ENCODE data around the gene ZNF648. TPM values are rescaled to one million over a fixed set of nuclear protein-coding genes. Genes with fewer than 3 reads are reported as not detected.
"Not testable (repeated sequence)": the region's sequence is repeated elsewhere in the genome, so short reads cannot be mapped to it uniquely, and the experiment has no call there.

Gene ZNF648
- total RNA-seq, 1 donor from 2014 or later: under 0.01 TPM

DNA sequence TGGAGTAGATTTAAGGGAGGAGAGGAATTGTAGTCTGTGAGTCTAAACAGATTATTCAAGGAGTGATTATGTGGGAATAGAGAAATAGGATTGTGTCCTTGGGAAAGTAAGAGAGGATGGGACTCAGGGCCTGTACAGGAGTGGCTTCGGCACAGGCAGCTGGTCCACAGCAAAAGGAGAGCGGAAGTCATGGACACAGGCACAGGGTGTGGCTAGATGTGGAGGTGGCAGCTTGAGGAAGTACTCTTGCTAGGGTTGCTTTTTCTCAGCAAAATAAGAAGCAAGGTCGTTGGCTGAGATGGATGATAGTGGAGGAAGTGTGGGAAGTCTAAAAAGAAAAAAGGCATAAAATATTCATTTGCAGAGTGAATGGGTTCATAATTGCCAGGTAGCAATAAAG, 18.5 kb upstream of the ZNF648 start:
- no peak for DNase-seq (ENCODE audit: low spot score in 2 of 2)
- no peak for FAIRE-seq

DNA sequence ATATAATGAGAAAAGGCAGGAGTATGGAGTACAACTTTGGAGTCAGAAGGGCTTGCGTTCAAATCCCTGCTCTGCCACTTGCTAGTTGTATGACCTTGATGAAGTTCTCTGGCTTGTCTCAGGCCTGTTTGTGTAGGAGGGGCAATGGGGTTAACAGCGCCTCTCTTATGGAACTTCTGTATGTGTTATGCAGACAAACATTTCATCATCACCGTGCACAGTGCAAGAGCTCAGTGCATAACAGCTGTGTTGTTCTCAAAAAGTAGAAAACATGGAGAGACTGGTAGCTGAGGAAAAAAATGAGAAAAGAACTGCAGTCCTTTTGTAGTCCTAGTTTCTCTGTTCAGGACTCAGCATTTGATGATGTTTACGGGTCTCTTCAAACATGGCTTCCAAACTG, 10.4 kb upstream of the ZNF648 start:
- FAIRE-seq: no peak
- no peak for DNase-seq (ENCODE audit: low spot score in 2 of 2)

DNA sequence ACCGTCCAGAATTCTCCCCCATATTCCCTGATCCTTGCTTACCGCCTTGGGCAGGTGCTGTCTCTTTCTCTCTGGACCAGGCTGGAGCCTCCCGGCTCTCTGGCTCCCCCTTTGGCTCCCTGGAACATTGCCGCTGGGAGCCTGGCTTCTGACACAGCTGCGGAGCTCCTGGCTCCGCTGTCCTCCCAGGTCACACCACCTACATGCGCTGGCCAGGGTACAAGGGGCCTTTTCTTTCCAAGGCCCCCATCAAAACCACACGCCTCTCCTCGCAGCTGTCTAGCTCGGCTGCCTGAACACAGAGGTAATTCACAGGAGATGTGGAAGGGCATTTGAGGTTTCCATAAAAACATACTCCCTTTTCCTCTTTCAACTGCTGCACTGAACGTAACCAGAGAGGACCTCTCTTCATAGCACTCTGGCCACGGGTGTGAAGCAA, 7.5 kb upstream of the ZNF648 start:
- peak in 1 of 2 donors; percentile 64 for DNase-seq (ENCODE audit: low spot score in 2 of 2)

DNA sequence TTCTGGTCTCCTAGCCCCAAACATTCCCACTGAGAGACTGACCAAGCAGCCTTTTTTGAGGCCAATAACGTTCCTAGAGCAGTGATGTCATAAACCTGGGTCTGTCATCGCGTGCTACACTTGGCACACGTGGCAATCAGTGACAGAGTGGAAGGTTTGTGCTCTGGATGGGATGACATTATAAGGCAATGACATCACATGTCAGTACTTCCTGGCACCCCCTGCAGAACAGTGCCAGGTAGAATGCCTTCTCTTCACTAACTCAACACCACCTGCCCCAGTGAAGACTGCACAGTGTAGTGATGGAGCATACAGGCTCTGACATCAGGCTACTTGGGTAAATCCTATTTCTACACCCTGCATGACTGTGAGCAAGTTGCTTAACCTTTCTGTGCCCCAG, 5.4 kb upstream of the ZNF648 start:
- DNase-seq (ENCODE audit: low spot score in 2 of 2): no peak
- no peak for FAIRE-seq

More for the DNA sequence above, 7.5 kb upstream of the ZNF648 start:
- no peak for FAIRE-seq

DNA sequence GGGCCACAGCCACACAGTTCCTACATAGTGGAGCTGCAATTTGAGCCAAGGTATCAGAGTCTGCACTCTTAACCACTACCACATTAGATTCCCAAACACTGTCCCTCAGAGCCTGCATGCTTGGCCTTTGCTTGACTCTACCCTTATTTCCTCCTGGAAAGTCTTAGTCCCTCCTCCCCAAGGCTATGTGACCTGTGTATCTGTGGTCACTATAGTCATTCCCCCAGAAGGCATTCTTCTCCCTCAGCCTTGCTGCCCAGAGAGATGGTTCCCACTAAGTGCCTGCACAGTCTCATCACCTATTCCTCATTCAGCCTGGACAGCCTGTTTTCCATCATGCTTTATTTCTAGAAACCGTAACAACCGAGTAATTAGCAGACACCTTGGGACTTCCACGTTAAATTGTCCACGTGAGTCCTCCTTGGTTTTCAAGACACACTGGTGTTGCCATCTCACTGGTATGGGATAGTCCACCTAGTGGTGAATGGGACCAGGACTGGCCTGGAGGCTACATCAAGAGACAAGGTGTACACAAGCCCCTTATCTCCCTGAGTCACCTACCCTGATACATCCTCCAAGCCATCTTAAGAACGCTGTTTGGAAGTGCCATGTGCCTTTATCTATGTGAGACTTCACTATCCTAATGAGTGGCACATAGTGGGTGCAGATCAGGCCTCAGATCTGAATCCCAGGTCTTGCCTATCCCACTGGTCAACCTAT, 3.8 kb upstream of the ZNF648 start:
- DNase-seq (ENCODE audit: low spot score in 2 of 2): no peak
- no peak for FAIRE-seq

DNA sequence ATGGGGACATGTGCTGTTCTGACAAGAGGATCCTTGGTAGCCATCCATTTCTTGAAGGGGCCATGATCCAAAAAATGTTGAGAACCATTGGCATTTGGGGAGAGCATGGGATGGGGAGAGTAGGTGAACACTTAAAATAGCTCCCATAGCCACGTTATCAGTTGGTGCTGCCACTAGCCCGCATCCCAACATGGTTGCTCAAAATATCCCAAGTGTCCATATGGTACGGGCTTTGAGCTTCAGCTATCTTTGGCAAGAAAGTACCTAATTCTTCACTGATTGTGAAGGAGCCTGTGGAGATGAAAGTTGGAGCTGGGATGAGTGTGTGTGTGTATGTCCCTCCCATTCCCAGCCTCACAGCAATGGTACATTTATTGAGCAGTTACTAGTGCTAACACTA, 3.1 kb upstream of the ZNF648 start:
- FAIRE-seq (no peak), DNase-seq (ENCODE audit: low spot score in 2 of 2) (no peak)

DNA sequence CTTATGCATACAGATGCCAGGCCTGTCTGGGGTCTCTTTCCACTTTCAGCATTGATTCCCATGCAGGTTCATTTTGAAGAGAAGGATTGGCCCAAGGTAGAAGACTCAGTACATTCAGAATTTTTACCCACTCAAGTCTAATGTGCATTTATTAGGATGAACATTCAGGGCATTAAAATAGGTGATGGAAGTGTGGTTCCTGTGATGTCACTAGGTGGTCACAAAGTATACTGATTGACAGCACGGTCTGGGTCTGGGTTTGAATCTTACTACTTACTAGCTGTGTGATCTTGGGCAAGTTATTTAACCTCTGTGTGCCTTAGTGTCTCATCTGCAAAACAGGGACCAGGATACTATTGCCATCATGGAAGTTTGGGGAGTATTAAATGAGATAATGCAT, 711 bp upstream of the ZNF648 start:
- no peak for FAIRE-seq
- no peak for DNase-seq (ENCODE audit: low spot score in 2 of 2)

DNA sequence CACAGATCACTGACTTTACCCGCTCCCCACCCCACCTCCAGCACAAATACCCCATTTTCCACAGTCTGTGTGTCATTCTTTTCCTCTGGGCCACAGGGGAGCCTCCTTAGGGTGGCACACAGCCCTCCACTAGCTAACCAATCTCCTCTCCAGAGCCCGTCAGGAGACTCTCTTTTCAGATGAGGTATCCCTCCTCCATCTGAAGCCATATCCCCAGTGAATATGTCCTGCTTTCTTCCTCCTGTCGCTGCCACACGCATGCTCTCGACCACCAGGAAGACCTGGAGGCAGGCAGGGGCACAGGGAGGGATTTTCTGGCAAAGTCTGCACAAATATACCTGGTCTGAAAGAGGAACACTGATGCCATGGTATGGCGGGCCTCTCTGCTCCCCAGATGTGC, 635 bp downstream of the ZNF648 start:
- FAIRE-seq (no peak), DNase-seq (ENCODE audit: low spot score in 2 of 2) (no peak)

DNA sequence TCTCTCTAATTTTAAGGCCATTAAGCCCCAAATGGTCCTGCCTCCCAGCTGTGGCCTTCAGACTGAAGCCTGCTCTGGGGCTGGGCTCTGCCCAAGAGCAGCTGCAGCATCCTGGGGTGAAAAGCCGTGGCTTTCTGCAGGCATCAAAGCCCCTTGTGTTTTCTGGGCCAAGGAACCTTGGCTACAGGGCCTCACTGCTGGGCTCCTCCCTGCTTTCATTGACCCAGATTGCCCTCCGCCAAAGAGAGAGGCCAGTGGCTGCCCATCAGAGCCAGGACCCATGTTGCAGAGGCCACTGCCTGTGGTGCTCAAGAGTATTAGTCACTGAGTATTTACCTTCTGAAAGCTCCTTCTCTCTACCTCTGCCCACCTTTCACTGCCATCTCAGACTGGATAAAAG, 1.6 kb downstream of the ZNF648 start:
- peak in 1 of 2 donors; percentile 44 for DNase-seq (ENCODE audit: low spot score in 2 of 2)
- FAIRE-seq: no peak

DNA sequence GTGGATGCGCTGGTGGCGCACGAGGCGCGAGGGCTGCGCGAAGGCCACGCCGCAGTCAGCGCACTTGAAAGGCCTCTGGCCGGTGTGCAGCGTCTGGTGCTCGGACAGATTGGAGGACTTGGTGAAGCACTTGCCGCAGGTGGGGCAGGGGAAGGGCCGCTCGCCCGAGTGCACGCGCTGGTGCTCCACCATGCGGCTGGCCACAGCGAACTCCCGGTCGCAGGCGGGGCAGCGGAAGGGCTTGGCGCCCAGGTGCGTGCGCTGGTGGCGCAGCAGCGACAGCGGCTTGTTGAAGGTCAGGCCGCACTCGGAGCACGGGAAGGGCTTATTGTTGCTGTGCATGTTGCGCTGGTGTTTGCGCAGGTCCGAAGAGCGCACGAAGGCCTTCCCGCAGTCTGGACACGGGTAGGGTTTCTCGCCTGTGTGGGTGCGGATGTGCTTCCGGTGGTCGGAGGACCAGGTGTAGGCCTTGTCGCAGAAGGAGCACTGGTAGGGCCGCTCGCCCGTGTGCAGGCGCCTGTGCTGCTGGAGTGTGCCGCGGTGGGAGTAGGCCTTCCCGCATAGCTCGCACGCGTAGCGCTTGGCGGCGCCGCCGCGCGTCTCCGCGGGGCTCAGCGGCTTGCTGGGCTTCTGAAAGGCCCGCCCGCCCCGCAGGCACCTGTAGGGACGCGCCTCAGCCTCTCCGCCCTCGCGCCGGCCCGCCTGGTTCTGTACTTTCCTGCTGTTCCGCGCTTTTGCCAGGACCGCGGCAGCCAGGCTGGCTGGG, 4.7 kb downstream of the ZNF648 start:
- DNase-seq (ENCODE audit: low spot score in 2 of 2) (no peak), FAIRE-seq (no peak)

DNA sequence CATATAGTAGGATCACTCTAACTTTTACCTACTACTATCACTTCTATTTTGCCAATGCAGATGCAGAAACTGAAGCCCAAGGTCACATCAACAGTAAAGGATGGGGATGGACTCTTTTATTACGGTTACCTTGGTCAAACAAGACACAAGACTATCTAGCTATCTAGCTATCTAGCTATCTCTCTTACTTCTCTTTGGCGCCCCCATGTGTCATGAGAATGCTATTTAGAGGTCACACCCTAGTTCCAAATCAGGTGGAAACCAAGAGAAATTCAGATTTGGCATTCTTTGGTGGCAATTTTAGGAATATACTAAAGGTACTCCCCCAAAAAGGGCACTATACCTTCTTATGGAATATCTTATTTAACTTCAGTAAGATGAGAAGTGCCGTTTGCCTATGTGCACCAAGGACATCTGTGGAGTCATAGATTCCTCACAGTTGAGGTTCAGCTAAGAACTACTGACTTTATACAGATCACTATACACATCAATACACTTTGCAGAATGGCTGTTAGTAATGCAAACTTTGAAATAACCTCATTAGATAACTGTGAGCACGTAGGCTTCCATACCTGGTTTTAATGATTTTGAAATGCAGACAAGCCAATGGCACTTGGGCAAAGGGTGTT, 6.7 kb downstream of the ZNF648 start:
- peak; percentile 31 to 43 for DNase-seq (ENCODE audit: low spot score in 2 of 2)
- no peak for FAIRE-seq

DNA sequence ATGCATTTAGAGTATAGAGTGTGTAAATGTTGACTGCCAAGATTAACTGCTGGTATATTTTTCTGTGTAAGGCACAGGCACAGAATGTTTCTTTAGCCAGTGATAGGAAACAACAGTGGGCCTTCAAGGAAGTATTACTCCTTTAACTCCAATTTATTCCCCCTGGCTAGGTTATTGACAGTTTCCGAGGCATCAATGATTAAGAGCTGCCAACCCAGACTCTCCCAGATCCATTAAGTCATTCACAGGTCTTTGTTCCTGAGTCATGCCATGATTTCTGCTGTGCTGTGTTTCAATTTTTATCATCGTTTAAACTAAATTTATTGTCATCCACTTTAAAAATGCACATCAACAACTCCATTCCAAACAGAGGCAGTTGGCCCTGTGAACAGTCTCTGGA, 9.2 kb downstream of the ZNF648 start:
- no peak for FAIRE-seq
- DNase-seq (ENCODE audit: low spot score in 2 of 2): no peak

DNA sequence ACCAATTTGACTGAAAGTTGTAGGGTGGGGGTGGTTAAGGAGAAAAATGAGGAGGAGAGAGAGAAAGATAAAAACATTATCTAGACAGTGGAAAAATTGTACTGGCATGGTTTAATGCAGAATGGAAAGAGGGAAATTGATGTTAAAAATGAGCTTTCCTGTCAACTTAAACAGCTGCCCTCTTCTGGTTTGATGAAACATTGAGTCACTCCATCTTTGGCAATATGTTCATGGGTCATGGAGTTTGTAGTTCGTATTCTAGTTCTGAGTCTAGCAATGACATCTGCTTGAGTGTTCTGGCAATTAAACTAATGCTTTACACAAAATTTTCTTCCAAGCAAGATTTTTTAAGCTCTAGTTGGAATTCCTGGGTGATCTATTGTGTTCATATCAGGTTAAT, 9.6 kb downstream of the ZNF648 start:
- FAIRE-seq (no peak), DNase-seq (ENCODE audit: low spot score in 2 of 2) (no peak)

DNA sequence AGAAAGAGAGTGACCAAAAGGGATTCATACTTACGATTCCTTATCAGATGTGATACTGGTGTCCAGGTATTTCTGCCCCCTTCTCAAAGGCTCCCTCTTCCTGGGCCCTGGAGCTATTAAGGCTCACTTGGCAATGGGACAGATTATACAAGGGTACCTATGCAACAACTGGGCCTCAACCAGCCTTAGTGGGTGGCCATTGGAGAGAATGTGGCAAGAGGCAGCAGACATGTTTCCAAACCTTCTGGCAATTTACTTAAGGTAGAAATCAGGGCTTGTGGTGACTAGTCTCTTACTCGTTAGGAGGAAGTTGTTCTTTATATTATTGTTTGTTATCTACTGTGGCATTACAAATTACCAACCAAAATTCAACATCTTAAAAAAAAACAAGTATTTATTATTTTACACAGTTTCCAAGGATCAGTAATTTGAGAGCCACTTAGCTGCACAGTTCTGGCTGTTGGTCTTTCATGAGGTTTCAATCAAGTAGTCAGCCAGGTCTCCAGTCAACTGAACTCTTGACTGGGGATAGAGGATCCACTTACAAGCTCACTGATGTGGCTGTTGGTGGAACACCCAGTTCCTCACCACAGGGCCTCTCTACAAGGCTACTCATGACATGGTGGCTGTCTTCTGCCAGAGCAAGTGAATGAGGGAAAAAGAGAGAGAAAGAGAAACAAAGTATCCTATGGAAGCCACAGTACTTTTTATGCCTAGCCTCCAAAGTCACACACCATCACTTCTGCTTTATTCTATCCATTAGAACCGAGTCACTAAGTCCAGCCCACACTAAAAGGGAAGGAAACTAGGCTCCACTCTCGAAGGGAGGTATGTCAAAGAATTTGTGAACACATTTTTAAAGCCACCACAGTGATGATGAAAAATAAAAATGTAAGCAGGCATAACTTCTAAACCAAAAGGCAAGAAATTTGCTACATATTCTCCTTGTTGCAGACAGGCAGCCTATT, 10.7 kb downstream of the ZNF648 start:
- no peak for FAIRE-seq

DNA sequence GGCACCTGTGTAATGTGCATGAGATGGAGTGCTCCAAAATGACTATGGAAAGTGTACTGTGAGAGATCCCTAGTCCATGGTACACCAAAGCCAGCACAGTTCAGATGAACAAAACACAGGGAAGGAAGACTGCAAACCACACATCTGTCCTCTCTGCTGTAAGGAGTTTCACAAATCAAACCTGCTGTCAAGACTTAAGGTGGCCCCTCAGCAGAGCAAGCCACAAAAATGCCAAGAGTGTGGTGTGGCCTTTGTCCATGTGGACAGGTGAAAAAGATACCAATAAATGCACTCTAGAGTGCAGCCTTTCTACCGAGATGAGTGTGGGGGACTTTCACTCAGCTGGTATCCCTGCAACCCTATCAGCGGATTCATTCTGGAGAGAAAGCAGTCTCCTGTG, 12.9 kb downstream of the ZNF648 start:
- no peak for DNase-seq (ENCODE audit: low spot score in 2 of 2)
- FAIRE-seq: no peak

More for the DNA sequence above, 10.7 kb downstream of the ZNF648 start:
- no peak for DNase-seq (ENCODE audit: low spot score in 2 of 2)

DNA sequence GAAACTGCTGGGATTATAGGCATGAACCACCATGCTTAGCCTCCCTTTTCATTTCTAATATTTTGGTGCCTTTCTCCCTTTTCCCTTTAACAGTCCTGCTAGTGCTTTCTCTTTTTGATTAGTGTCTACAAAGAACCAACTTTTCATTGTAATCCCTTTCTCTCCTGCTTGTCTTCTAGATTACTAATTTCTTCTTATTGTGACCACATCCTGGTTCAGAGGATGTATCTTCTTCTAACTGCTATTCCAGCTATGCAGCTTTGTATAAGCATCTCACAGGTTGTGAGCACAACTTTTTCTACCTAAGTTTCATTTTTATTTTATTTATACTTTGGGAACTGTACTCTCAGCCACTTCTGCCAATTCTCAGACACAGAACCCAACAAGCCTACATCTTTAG, 14.7 kb downstream of the ZNF648 start:
- no peak for DNase-seq (ENCODE audit: low spot score in 2 of 2)
- no peak for FAIRE-seq

DNA sequence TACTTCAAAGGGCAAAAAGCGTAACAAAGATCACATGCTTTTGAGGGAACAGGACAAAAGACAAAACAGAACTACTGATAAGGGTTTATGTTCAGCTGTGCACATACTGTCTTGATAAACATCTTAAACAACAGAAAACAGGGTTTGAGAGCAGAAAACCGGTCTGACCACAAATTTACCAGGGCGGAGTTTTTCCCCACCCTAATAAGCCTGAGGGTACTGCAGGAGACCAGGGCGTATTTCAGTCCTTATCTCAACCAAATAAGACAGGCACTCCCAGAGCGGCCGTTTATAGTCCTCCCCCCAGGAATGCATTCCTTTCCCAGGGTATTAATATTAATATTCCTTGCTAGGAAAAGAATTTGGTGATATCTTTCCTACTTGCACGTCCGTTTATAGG, 16.0 kb downstream of the ZNF648 start:
- not testable (repeated sequence) for DNase-seq (ENCODE audit: low spot score in 2 of 2); FAIRE-seq

DNA sequence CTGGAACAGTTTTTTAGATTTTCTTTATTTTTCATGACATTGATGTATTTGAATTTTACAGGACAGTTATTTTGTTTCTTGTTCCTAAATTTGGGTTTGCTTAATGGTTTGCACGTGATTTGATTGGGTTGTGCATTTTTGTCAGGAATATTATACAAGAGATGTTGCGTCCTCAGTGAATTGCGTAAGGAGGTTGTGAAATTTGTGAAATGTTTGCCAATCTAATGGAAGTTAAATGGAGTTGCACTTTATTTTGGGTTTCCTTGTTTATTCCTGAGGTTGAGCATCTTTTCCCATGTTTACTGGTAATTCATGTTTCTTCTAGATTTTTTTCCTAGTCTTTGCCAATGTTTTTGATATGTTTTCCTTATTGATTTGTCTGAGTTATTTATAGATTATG, 19.9 kb downstream of the ZNF648 start:
- no peak for FAIRE-seq
- no peak for DNase-seq (ENCODE audit: low spot score in 2 of 2)

DNA sequence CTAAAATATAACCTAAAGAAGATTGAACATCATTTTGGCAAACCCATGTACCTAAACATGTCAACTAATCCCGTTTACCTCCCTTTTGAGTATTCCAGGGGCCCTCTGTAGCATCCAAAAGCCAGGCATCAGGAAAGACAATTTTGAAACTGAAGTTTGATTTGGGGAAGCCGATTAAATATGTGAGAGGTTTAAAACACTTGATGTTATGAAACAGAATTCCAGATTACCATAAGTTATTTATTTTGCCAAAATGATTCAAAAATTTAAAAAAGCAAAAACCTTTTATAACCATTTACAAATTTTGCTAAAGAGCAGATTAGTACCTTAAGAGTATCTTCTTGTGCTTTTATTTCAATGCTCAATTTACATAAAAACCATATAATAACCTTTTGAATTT, 23.3 kb downstream of the ZNF648 start:
- FAIRE-seq (no peak), DNase-seq (ENCODE audit: low spot score in 2 of 2) (no peak)

DNA sequence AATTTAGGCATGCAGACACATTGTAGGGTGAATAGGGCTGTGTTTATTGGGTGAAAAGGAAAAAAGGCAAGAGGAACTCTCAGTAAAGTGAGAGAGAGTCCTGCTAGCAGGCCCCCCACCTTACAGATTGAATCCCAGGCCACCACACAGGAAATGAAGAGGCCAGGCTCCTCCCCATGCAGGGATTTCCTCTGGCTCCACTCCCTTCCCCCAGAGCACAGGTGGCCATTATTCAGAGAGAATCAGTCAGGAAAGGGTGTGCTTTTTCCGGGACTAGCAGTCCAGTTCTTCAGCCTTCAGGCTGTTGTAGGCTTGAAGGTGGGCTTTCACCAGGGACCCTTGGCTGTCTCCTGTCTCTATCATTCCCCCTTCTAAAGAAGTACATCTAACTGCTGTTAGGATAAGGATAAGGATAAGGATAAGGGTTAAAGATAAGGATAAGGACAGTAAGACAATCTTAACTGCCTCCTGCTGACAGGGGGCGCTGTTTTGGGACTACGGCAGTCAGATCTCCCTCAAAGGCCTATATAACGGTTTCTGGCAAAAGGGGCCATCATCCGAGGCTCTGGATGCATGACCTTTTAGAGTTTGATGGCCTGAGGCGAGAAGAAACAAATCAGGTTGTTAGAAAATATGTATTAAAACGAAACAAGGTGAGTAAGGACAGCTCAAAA, 26.3 kb downstream of the ZNF648 start:
- no peak for FAIRE-seq
- DNase-seq (ENCODE audit: low spot score in 2 of 2): no peak

Data from frontal cortex (tissue), 4 donors.